ENCODE measurements around the gene APBB2. TPM values are rescaled to one million over a fixed set of nuclear protein-coding genes. Genes with fewer than 3 reads are reported as not detected.
"Not testable (repeated sequence)": the region's sequence is repeated elsewhere in the genome, so short reads cannot be mapped to it uniquely, and the experiment has no call there.

Gene APBB2
- total and polyA plus RNA-seq, 2 of the 8 experiments (the other 6 are each of a cell fraction or from before 2014, with no cell fraction given): 58.7 to 59.4 TPM

- not testable (repeated sequence) for H2BK120ac ChIP-seq (replicated peaks; ENCODE audit: low read depth, low read length); H3K56ac ChIP-seq (replicated peaks; ENCODE audit: insufficient read length, low read depth, low read length); H3K79me1 ChIP-seq (ENCODE audit: low read depth, low read length); H2BK12ac ChIP-seq (ENCODE audit: low read depth, low read length); H3K27me3 ChIP-seq (replicated peaks in 1 of 4; ENCODE audit: control insufficient read depth in 3 of 4, extremely low read depth in 1 of 4, insufficient read depth in 3 of 4, low read length in 3 of 4); H3K9me3 ChIP-seq (ENCODE audit: insufficient read depth in 2 of 2, low read depth in 1 of 2, low read length in 1 of 2); H4K91ac ChIP-seq (replicated peaks; ENCODE audit: insufficient read length, low read length); H3K36me3 ChIP-seq (ENCODE audit: control insufficient read depth in 2 of 4, insufficient read depth in 4 of 4, low read length in 3 of 4); H3K23ac ChIP-seq (ENCODE audit: insufficient read length); H3K4me3 ChIP-seq (ENCODE audit: extremely low read depth in 1 of 4, insufficient read depth in 2 of 4, low read depth in 3 of 4, low read length in 4 of 4); H3K14ac ChIP-seq (ENCODE audit: insufficient read length); H3K4me2 ChIP-seq (ENCODE audit: insufficient read depth in 1 of 2, low read depth in 2 of 2, low read length in 2 of 2); H2BK15ac ChIP-seq (ENCODE audit: low read length); FAIRE-seq; H4K8ac ChIP-seq (ENCODE audit: extremely low read depth, insufficient read depth, low read length); H4K20me1 ChIP-seq (replicated peaks in 1 of 2; ENCODE audit: control insufficient read depth in 1 of 2, insufficient read depth in 2 of 2, low read length in 2 of 2); H2BK5ac ChIP-seq (ENCODE audit: low read depth, low read length); H3K4ac ChIP-seq (replicated peaks; ENCODE audit: insufficient read length, low read depth, low read length); H2AFZ ChIP-seq (ENCODE audit: low read length); H2AK5ac ChIP-seq (ENCODE audit: low read depth, low read length); H3K23me2 ChIP-seq (ENCODE audit: low read depth, low read length); H3K18ac ChIP-seq (ENCODE audit: extremely low read depth, low read length); H3K9ac ChIP-seq (replicated peaks in 1 of 4; ENCODE audit: extremely low read depth in 1 of 4, low read depth in 3 of 4, low read length in 3 of 4); H4K5ac ChIP-seq (ENCODE audit: insufficient read length, low read depth, low read length); H2BK20ac ChIP-seq (ENCODE audit: low read length); H3K27ac ChIP-seq (ENCODE audit: low read depth, low read length)
- 100% methylated on average over 3 of the region's 3 CpGs; no CpG with 5 or more reads in 1 of the 2 experiments for WGBS, 2 experiments (ENCODE audit: extremely low coverage in 1 of 2, insufficient coverage in 1 of 2, insufficient read length in 1 of 2, insufficient replicate concordance in 2 of 2, low coverage in 1 of 2, low lambda C conversion rate in 2 of 2, missing lambda C conversion rate in 1 of 2)
- ChIA-PET CTCF (ENCODE audit: partially characterized antibody) (interaction anchor here (1.1 to 1.7 kb wide), 4 partner anchors 12 to 47 kb away, joined by 3 to 7 read pairs (median 4); no protein-coding TSS in a partner anchor), POLR2A (ENCODE audit: partially characterized antibody) (interaction anchor here (0.7 to 1.4 kb wide), 4 partner anchors 12 to 69 kb away, joined by 3 to 4 read pairs (median 3); no protein-coding TSS in a partner anchor)
- Histone ChIP-seq H3K4me1 (replicated peaks in 1 of 4; ENCODE audit: control insufficient read depth in 3 of 4, insufficient read depth in 4 of 4, low read length in 3 of 4) (peaks cover 2 to 11% (median 7%) of the 10 kb centered on the region in 4 experiments; a peak in 4 of 7 replicates), H3K79me2 (ENCODE audit: control insufficient read depth in 1 of 2, insufficient read depth in 2 of 2, low read length in 2 of 2) (peaks cover 0 to 18% of the 10 kb centered on the region in 2 experiments; a peak in 2 of 4 replicates)
- DNase-seq (ENCODE audit: low read depth in 1 of 2, low spot score in 2 of 2): peak in 1 of 2 experiments; percentile 35
These were observed 66.8 kb downstream of the APBB2 start for GRCh38 chr4:41147570-41147969.

All from H1 (cell line).